ENCODE results near the gene ST8SIA2.

DNA sequence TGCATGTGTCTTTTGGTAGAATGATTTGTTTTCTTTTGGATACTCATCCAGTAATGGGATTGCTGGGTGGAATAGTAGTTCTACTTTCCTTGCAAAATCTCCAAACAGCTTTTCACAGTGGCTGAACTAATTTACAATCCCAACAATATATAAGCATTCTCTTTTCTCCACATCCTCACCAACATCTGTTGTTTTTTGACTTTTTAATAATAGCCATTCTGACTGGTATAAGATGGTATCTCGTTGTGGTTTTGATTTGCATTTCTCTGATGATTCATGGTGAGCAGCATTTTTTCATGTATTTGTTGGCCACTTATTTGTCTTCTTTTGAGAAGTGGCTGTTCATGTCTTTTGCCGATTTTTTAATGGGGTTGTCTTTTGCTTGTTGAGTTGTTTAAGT, 55.8 kb downstream of the ST8SIA2 start:
- TF ChIP-seq, protein P1, sequence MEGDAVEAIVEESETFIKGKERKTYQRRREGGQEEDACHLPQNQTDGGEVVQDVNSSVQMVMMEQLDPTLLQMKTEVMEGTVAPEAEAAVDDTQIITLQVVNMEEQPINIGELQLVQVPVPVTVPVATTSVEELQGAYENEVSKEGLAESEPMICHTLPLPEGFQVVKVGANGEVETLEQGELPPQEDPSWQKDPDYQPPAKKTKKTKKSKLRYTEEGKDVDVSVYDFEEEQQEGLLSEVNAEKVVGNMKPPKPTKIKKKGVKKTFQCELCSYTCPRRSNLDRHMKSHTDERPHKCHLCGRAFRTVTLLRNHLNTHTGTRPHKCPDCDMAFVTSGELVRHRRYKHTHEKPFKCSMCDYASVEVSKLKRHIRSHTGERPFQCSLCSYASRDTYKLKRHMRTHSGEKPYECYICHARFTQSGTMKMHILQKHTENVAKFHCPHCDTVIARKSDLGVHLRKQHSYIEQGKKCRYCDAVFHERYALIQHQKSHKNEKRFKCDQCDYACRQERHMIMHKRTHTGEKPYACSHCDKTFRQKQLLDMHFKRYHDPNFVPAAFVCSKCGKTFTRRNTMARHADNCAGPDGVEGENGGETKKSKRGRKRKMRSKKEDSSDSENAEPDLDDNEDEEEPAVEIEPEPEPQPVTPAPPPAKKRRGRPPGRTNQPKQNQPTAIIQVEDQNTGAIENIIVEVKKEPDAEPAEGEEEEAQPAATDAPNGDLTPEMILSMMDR (IDR thresholded peaks at IDR 0.05), result no peak
- TF ChIP-seq POLR2A (IDR thresholded peaks at IDR 0.05), result no peak

Data from suprapubic skin (tissue), 3 donors.